ENCODE results near the gene SIGLEC9.
"Not testable (repeated sequence)": the region's sequence is repeated elsewhere in the genome, so short reads cannot be mapped to it uniquely, and the experiment has no call there.

The SIGLEC9 gene

DNA sequence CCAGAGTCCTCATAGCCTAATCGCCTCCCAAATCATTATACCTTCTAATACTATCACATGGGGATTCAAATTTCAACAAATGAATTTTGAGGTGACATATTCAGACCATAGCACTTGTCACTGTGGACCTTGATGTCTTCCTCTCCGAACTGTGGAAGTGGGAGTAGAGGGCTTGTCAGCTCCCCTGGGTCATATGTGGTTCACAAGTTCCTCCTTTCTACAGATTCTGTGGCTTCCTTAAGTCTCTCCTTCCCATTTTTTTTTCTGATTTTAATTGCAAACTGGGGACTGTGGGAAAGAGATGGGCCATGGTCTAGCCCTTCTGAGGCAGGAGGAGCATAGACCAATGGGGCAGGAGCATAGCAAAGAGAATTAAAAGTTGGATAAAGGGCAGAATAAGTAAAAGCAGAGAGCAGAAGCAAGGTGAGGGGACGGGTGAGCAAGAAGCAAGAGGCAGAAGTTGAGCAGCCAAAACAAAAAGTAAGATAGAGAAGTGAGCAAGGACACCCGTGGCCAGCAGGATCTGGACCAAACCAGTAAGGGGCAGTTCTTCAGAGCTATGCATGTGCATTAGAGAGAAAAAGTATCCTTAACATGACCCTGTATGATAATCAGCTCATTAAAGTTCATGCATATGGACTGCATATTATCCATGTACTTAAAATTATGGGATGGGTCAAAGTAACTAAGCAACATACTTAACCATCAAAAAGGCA lies 14.8 kb downstream of the SIGLEC9 start:
- H3K4me3 ChIP-seq (ENCODE audit: low read depth, low read length) = no peak overlapping the region
- TF ChIP-seq, protein P1, sequence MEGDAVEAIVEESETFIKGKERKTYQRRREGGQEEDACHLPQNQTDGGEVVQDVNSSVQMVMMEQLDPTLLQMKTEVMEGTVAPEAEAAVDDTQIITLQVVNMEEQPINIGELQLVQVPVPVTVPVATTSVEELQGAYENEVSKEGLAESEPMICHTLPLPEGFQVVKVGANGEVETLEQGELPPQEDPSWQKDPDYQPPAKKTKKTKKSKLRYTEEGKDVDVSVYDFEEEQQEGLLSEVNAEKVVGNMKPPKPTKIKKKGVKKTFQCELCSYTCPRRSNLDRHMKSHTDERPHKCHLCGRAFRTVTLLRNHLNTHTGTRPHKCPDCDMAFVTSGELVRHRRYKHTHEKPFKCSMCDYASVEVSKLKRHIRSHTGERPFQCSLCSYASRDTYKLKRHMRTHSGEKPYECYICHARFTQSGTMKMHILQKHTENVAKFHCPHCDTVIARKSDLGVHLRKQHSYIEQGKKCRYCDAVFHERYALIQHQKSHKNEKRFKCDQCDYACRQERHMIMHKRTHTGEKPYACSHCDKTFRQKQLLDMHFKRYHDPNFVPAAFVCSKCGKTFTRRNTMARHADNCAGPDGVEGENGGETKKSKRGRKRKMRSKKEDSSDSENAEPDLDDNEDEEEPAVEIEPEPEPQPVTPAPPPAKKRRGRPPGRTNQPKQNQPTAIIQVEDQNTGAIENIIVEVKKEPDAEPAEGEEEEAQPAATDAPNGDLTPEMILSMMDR (IDR thresholded peaks at IDR 0.05; ENCODE audit: low read depth, low read length) = no peak

DNA sequence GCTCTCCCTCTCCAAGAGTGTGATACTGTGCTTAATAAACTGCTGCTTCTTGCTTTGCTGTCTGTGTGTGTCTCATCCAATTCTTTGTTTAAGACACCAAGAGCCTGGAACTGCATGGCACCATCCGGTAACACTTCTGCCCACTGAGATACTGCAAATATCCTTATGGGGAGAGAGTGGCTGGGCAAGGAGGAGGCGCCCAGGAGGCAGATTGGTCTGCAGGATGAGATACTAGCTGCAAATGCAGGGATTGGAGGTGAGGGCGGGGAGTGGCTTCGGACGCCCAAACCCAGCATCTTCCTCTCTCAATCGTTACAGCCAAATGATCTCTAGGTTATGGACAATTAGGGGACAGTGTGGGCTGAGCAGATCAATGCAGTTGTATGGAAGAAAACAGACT lies 15.7 kb downstream of the SIGLEC9 start:
- H3K4me3 ChIP-seq (ENCODE audit: low read depth, low read length) = no peak overlapping the region
- TF ChIP-seq, protein P1 (IDR thresholded peaks at IDR 0.05; ENCODE audit: low read depth, low read length) = no peak

DNA sequence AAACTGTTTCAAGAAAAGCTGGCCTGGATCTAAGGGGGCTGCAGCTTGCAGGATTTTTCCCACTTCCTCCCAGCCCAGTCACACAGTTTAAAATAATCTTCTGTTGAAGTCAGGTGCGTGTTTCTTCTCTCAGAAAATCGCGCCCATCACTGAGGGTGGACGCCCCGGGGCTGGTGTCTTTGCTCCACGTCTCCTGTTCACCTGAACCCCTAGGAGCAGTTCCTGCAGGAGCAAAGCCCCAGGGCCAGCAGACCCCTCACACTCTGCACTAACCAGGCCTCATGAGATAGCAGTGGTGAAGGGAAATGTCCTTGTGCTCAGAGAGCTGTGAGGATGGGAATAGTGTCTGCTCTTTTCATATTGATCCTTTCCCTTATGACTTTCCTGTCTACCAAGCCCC lies 16.5 kb downstream of the SIGLEC9 start:
- TF ChIP-seq, protein P1 (IDR thresholded peaks at IDR 0.05; ENCODE audit: low read depth, low read length) = no peak
- H3K4me3 ChIP-seq (ENCODE audit: low read depth, low read length) = no peak overlapping the region

- no peak within 1 kb of the TSS for H3K4me3 ChIP-seq (ENCODE audit: low read depth, low read length)
These were observed 17.4 kb downstream of the SIGLEC9 start, which contains the start of gene SIGLEC7 for GRCh38 chr19:51142119-51142518. SIGLEC7 (plus strand) TSS chr19:51142301; CDS start chr19:51142370, 69 bp downstream.

GRCh38 chr19:51142809-51143475 lies 18.2 kb downstream of the SIGLEC9 start:
- not testable (repeated sequence) for H3K4me3 ChIP-seq (ENCODE audit: low read depth, low read length)

More at GRCh38 chr19:51142119-51142518, 17.4 kb downstream of the SIGLEC9 start, which contains the start of gene SIGLEC7:
- TF ChIP-seq, protein P1 (IDR thresholded peaks at IDR 0.05; ENCODE audit: low read depth, low read length) = no peak

GRCh38 chr19:51143486-51143885 lies 18.8 kb downstream of the SIGLEC9 start:
- H3K4me3 ChIP-seq (ENCODE audit: low read depth, low read length) = no peak overlapping the region
- TF ChIP-seq, protein P1 (IDR thresholded peaks at IDR 0.05; ENCODE audit: low read depth, low read length) = no peak

GRCh38 chr19:51144482-51145045 lies 19.9 kb downstream of the SIGLEC9 start:
- TF ChIP-seq, protein P1 (IDR thresholded peaks at IDR 0.05; ENCODE audit: low read depth, low read length) = no peak
- no peak overlapping the region for H3K4me3 ChIP-seq (ENCODE audit: low read depth, low read length)
